ENCODE results near the gene UNC13C.

The UNC13C gene

DNA sequence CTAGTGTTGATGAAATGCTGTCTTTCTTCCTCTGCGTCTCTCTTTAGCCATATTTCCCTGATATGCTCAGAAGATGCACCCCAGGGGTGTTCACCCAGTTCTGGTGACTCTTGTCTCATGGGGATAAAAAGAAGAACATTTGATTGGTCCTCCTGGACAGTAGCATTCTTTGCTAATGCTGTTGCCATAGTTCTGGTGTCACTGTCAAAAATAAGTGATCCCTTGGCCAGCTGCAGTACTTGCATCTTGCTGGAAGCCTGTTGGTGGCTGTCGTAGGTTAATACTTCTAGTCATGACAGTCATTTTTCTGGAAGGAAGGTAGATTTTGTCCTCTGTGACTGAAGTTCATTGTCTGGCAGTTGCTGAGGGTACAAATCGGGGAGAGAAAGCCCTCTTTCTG is 124.5 kb downstream of the UNC13C start:
- Histone ChIP-seq H3K36me3 (ENCODE audit: control insufficient read depth, insufficient read depth, low read length) (no peaks in the 10 kb centered on the region), H3K27ac (ENCODE audit: low read depth, low read length, severe bottlenecking) (no peak overlapping the region), H3K4me1 (ENCODE audit: control insufficient read depth, insufficient read depth, low read length, poor library complexity, severe bottlenecking) (no peaks in the 10 kb centered on the region), H3K4me3 (ENCODE audit: extremely low read depth, insufficient read depth, low read length, poor library complexity, severe bottlenecking) (no peak overlapping the region), H3K9me3 (ENCODE audit: control insufficient read depth, low read length) (no peaks in the 10 kb centered on the region)
- WGBS, 2 experiments (ENCODE audit: insufficient coverage in 2 of 2) = 83 to 92% methylated on average over 1 to 2 of the region's 3 CpGs

DNA sequence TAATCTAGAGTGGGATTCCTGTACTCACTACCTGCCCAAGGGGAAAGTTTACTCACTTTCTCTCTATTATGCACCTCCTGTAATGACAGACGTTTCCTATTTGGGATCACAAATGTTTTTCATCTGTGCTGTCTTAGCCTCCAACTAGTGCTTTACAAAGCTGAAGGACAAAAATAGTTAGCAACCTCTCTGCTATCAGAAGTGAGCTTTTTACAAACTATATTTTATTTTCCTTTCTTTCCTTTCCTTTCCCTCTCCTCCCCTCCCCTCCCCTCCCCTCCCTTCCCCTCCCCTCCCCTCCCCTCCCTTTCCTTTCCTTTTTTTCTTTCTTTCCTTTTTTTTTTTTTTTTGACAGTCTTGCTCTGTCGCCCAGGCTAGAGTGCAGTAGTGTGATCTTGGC is 130.8 kb downstream of the UNC13C start:
- Histone ChIP-seq H3K4me1 (ENCODE audit: control insufficient read depth, insufficient read depth, low read length, poor library complexity, severe bottlenecking) (no peaks in the 10 kb centered on the region), H3K9me3 (ENCODE audit: control insufficient read depth, low read length) (no peaks in the 10 kb centered on the region), H3K4me3 (ENCODE audit: extremely low read depth, insufficient read depth, low read length, poor library complexity, severe bottlenecking) (no peak overlapping the region), H3K36me3 (ENCODE audit: control insufficient read depth, insufficient read depth, low read length) (no peaks in the 10 kb centered on the region), H3K27ac (ENCODE audit: low read depth, low read length, severe bottlenecking) (no peak overlapping the region)
- WGBS, 2 experiments (ENCODE audit: insufficient coverage in 2 of 2) = 71 to 100% methylated on average over 1 of the region's 2 CpGs

DNA sequence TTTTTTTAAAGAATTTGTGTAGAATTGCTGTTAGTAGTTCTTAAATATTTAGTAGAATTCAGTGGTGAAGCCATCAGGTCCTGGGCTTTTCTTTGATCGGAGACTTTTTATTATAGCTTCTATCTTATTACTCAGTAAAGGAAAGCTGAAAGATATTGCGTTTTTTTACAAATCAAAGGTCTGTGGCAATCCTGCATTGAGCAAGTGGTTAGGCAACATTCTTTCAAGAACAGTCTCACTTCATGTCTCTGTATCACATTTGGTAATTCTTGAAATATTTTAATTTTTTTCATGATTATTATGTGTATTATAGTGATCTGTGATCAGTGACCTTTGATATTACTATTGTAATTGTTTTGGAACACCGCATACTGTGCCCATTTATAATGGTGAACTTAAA is 140.8 kb downstream of the UNC13C start:
- WGBS, 2 experiments (ENCODE audit: insufficient coverage in 2 of 2) = no CpG with 5 or more reads among the region's 3 CpGs
- H3K27ac ChIP-seq (ENCODE audit: low read depth, low read length, severe bottlenecking) = no peak overlapping the region
- H3K4me3 ChIP-seq (ENCODE audit: extremely low read depth, insufficient read depth, low read length, poor library complexity, severe bottlenecking) = no peak overlapping the region
- no peaks in the 10 kb centered on the region for H3K9me3 ChIP-seq (ENCODE audit: control insufficient read depth, low read length)
- H3K4me1 ChIP-seq (ENCODE audit: control insufficient read depth, insufficient read depth, low read length, poor library complexity, severe bottlenecking) = no peaks in the 10 kb centered on the region
- H3K36me3 ChIP-seq (ENCODE audit: control insufficient read depth, insufficient read depth, low read length) = no peaks in the 10 kb centered on the region

DNA sequence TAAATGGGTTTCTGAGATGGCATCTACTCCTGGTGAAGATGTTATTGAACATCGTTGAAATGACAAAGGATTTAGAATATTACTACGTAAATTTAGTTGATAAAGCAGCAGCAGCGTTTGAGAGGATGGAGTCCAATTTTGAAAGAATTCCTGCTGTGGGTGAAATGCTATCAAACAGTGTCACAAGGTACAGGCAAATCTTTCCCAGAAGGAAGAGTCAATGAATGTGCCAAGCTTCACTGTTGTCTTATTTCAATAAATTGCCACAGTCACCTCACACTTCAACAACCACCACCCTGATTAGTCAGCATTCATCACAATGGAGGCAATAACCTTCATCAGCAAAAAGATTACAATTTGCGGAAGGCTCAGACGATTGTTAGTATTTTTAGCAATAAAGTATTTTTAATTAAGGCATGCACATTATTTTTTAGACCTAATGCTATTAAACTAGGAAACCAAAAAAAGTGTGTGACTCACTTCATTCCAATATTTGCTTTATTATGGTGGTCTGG is 142.8 kb downstream of the UNC13C start:
- H3K4me3 ChIP-seq (ENCODE audit: extremely low read depth, insufficient read depth, low read length, poor library complexity, severe bottlenecking) = no peak overlapping the region
- H3K9me3 ChIP-seq (ENCODE audit: control insufficient read depth, low read length) = no peaks in the 10 kb centered on the region
- H3K36me3 ChIP-seq (ENCODE audit: control insufficient read depth, insufficient read depth, low read length) = no peaks in the 10 kb centered on the region
- 76 to 96% methylated on average over 3 of the region's 5 CpGs for WGBS, 2 experiments (ENCODE audit: insufficient coverage in 2 of 2)
- H3K27ac ChIP-seq (ENCODE audit: low read depth, low read length, severe bottlenecking) = no peak overlapping the region
- H3K4me1 ChIP-seq (ENCODE audit: control insufficient read depth, insufficient read depth, low read length, poor library complexity, severe bottlenecking) = no peaks in the 10 kb centered on the region

DNA sequence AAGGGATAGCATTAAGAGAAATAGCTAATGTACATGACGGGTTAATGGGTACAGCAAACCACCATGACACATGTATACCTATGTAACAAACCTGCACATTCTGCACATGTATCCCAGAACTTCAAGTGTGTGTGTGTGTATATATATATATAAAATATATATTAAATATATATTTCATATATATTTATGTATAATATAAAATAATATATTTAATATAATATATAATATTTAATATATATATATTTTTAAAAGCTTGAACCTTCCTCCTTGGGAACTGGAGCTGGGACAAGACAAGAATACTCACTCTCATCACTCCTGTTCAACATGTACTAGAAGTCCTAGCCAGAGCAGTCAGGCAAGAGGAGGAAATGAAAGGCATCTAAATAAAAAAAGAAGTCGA is 149.3 kb downstream of the UNC13C start:
- Histone ChIP-seq H3K4me1 (ENCODE audit: control insufficient read depth, insufficient read depth, low read length, poor library complexity, severe bottlenecking) (no peaks in the 10 kb centered on the region), H3K4me3 (ENCODE audit: extremely low read depth, insufficient read depth, low read length, poor library complexity, severe bottlenecking) (no peak overlapping the region), H3K27ac (ENCODE audit: low read depth, low read length, severe bottlenecking) (no peak overlapping the region), H3K36me3 (ENCODE audit: control insufficient read depth, insufficient read depth, low read length) (no peaks in the 10 kb centered on the region), H3K9me3 (ENCODE audit: control insufficient read depth, low read length) (no peaks in the 10 kb centered on the region)
- WGBS, 2 experiments (ENCODE audit: insufficient coverage in 2 of 2) = no CpG with 5 or more reads among the region's 2 CpGs

DNA sequence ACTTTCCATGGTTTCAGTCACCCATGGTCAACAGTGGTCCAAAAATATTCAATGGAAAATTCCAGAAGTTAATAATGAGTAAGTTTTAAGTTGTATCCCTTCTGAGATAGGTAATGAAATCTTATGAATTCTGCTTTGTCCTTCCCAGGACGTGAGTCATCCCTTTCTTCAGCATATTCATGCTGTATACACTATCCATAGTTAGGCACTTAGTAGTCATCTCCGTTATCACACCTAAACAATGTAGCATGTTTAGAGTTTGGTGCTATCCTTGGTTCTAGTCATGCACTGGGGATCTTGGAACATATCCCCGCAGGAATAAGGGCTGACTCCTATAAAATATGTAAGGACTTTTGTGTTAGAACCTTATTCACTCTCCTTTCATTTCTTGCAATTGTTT is 153.2 kb downstream of the UNC13C start:
- H3K4me3 ChIP-seq (ENCODE audit: extremely low read depth, insufficient read depth, low read length, poor library complexity, severe bottlenecking) = no peak overlapping the region
- H3K27ac ChIP-seq (ENCODE audit: low read depth, low read length, severe bottlenecking) = no peak overlapping the region
- WGBS, 2 experiments (ENCODE audit: insufficient coverage in 2 of 2) = no CpG with 5 or more reads among the region's 3 CpGs
- H3K4me1 ChIP-seq (ENCODE audit: control insufficient read depth, insufficient read depth, low read length, poor library complexity, severe bottlenecking) = no peaks in the 10 kb centered on the region
- no peaks in the 10 kb centered on the region for H3K36me3 ChIP-seq (ENCODE audit: control insufficient read depth, insufficient read depth, low read length)
- H3K9me3 ChIP-seq (ENCODE audit: control insufficient read depth, low read length) = no peaks in the 10 kb centered on the region

DNA sequence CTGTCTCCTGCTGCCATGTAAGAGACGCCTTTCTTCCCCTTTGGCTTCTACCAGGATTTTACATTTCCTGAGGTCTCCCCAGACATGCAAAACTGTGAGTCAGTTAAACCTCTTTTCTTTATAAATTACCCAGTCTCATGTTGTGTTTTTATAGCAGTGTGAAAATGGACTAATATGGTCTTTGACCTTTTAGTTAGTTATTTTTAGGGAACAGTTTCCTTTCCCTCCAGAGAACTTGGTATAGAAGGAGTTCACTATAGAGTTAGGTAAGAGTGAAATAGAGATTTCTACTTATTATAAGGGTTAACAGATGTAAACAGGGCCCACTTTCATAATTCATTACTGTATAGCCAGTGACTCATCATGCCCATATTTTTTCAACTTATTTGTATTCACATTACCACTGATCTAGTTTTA is 170.9 kb downstream of the UNC13C start:
- Histone ChIP-seq H3K4me3 (ENCODE audit: extremely low read depth, insufficient read depth, low read length, poor library complexity, severe bottlenecking) (no peak overlapping the region), H3K4me1 (ENCODE audit: control insufficient read depth, insufficient read depth, low read length, poor library complexity, severe bottlenecking) (no peaks in the 10 kb centered on the region), H3K36me3 (ENCODE audit: control insufficient read depth, insufficient read depth, low read length) (no peaks in the 10 kb centered on the region), H3K27ac (ENCODE audit: low read depth, low read length, severe bottlenecking) (no peak overlapping the region), H3K9me3 (ENCODE audit: control insufficient read depth, low read length) (no peaks in the 10 kb centered on the region)
- WGBS, 2 experiments (ENCODE audit: insufficient coverage in 2 of 2) = 60 to 86% methylated on average over 1 of the region's 1 CpG

DNA sequence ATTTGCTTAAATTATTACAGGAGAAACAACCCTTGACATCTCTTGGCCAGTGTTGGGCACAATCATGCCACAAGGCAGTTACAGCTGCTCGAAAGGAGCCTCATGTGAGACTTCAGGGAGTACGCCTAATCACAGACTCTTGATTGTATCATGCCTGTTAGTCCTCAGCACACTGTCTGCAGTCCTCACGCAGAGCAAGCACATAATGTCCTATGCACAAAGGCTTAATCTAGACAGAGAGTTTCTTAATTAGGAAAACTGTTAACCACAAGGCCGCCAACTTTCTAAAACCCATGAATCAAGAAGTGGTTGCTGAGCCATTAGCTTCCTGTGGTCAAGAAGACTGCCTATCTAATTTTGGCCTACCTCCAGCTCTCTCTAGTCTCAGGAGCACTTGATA is 172.0 kb downstream of the UNC13C start:
- no peak overlapping the region for H3K4me3 ChIP-seq (ENCODE audit: extremely low read depth, insufficient read depth, low read length, poor library complexity, severe bottlenecking)
- H3K9me3 ChIP-seq (ENCODE audit: control insufficient read depth, low read length) = no peaks in the 10 kb centered on the region
- H3K4me1 ChIP-seq (ENCODE audit: control insufficient read depth, insufficient read depth, low read length, poor library complexity, severe bottlenecking) = no peaks in the 10 kb centered on the region
- H3K36me3 ChIP-seq (ENCODE audit: control insufficient read depth, insufficient read depth, low read length) = no peaks in the 10 kb centered on the region
- H3K27ac ChIP-seq (ENCODE audit: low read depth, low read length, severe bottlenecking) = no peak overlapping the region
- 81 to 91% methylated on average over 3 to 4 of the region's 4 CpGs for WGBS, 2 experiments (ENCODE audit: insufficient coverage in 2 of 2)

DNA sequence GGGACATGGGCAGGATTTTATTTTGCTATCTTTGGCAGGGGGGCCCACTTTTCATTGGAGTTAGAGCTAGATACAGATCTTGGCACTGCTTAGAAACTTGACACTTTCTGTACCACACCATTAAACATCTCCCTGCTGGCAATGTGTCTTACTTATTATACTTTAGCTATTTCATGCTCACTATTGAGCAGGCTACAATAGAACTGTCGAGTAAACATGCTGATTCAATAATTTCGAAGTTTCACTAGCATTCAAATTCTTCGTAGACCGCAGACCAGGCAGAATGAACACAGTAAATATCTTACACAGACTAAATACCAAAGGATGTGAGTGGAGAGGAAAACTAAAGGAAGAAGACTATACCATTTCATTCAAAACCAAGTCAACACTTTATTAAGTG is 180.8 kb downstream of the UNC13C start:
- no peaks in the 10 kb centered on the region for H3K9me3 ChIP-seq (ENCODE audit: control insufficient read depth, low read length)
- no peak overlapping the region for H3K27ac ChIP-seq (ENCODE audit: low read depth, low read length, severe bottlenecking)
- WGBS, 2 experiments (ENCODE audit: insufficient coverage in 2 of 2) = 43 to 96% methylated on average over 1 to 4 of the region's 4 CpGs
- no peaks in the 10 kb centered on the region for H3K36me3 ChIP-seq (ENCODE audit: control insufficient read depth, insufficient read depth, low read length)
- H3K4me3 ChIP-seq (ENCODE audit: extremely low read depth, insufficient read depth, low read length, poor library complexity, severe bottlenecking) = no peak overlapping the region
- H3K4me1 ChIP-seq (ENCODE audit: control insufficient read depth, insufficient read depth, low read length, poor library complexity, severe bottlenecking) = no peaks in the 10 kb centered on the region

DNA sequence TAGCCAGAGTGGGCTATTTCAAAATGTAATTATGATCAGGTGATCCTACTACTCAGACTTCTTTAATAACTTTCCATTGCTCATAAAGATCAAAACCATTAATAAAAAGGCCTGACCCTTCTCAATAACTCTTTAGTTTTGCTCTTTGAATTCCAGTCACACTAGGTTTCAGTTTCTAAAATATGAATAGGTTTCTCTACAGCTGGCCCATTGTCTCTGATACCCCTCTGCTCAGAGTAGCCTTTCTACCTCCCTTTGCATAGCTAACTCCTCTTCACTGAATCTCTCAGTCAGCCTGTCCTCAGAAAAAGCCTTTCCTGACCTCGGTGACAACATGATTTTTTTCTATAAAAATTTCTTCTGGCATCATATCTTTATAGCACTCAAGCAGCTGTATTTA is 209.1 kb downstream of the UNC13C start:
- no CpG with 5 or more reads among the region's 1 CpG for WGBS, 2 experiments (ENCODE audit: insufficient coverage in 2 of 2)
- Histone ChIP-seq H3K27ac (ENCODE audit: low read depth, low read length, severe bottlenecking) (no peak overlapping the region), H3K36me3 (ENCODE audit: control insufficient read depth, insufficient read depth, low read length) (no peaks in the 10 kb centered on the region), H3K9me3 (ENCODE audit: control insufficient read depth, low read length) (no peaks in the 10 kb centered on the region), H3K4me3 (ENCODE audit: extremely low read depth, insufficient read depth, low read length, poor library complexity, severe bottlenecking) (no peak overlapping the region), H3K4me1 (ENCODE audit: control insufficient read depth, insufficient read depth, low read length, poor library complexity, severe bottlenecking) (no peaks in the 10 kb centered on the region)

DNA sequence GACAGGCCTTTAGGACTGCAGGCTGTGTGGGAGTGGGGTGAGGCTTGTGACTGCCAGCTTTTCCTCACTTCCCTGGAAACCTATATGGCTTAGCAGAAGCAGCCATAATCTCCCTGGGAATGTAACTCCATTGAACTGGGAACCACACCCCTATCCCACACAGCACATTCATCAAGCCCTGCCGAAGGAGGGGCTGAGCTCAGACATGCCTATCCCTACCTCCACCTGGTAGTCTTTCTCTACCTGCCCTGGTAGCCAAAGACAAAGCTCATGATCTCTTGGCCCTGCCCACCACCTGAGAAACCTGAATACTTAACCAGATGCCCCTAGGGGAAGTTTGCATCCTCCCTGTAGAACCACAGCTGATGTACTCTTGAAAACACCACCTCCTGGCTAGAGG is 219.8 kb downstream of the UNC13C start:
- no peaks in the 10 kb centered on the region for H3K4me1 ChIP-seq (ENCODE audit: control insufficient read depth, insufficient read depth, low read length, poor library complexity, severe bottlenecking)
- no peaks in the 10 kb centered on the region for H3K36me3 ChIP-seq (ENCODE audit: control insufficient read depth, insufficient read depth, low read length)
- H3K4me3 ChIP-seq (ENCODE audit: extremely low read depth, insufficient read depth, low read length, poor library complexity, severe bottlenecking) = no peak overlapping the region
- WGBS, 2 experiments (ENCODE audit: insufficient coverage in 2 of 2) = 89% methylated on average over 1 of the region's 1 CpG; no CpG with 5 or more reads in 1 of the 2 experiments
- no peak overlapping the region for H3K27ac ChIP-seq (ENCODE audit: low read depth, low read length, severe bottlenecking)
- H3K9me3 ChIP-seq (ENCODE audit: control insufficient read depth, low read length) = no peaks in the 10 kb centered on the region
